ENCODE results near the gene NRROS. TPM values are rescaled to one million over a fixed set of nuclear protein-coding genes. Genes with fewer than 3 reads are reported as not detected.

The NRROS gene
- total and polyA plus RNA-seq, 8 donors: 4.8 to 21.8 (median 7.6) TPM

GRCh38 chr3:196654006-196654734 is 14.7 kb downstream of the NRROS start:
- ATAC-seq: no peak
- H3K27ac ChIP-seq: peak overlapping the region in 1 of 2 donors; percentile 4
- no peak for TF ChIP-seq CTCF (IDR thresholded peaks at IDR 0.05)

DNA sequence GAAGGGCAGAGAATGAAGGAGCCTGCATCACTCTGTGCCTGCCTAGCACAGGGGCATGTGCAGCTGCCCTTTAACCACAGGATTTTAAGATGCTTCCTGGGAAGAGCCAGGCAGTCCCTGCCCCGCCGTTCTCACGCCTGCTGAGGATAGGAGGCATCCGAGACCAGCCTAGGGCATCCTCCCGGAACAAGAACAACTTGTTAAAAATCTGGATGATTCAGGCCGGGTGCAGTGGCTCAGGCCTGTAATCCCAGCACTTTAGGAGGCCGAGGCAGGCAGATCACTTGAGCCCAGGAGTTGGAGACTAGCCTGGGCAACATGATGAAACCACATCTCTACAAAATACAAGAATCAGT is 15.2 kb downstream of the NRROS start:
- no peak for TF ChIP-seq CTCF (IDR thresholded peaks at IDR 0.05)
- DNase-seq: peak in 1 of 4 donors; percentile 22
- peak overlapping the region in 1 of 2 donors; percentile 4 for H3K27ac ChIP-seq
- H3K36me3 ChIP-seq: peaks cover 0 to 54% of the 10 kb centered on the region in 2 donors
- H3K27me3 ChIP-seq: no peaks in the 10 kb centered on the region
- H3K4me3 ChIP-seq: no peak overlapping the region
- H3K4me1 ChIP-seq: peaks cover 0 to 48% of the 10 kb centered on the region in 2 donors
- no peak for ATAC-seq
- H3K9me3 ChIP-seq: no peaks in the 10 kb centered on the region
- intact Hi-C loops (cut with DNase I): no loop called here

More at GRCh38 chr3:196654006-196654734, 14.7 kb downstream of the NRROS start:
- H3K9me3 ChIP-seq: no peaks in the 10 kb centered on the region
- H3K36me3 ChIP-seq: peaks cover 0 to 50% of the 10 kb centered on the region in 2 donors
- no peaks in the 10 kb centered on the region for H3K27me3 ChIP-seq
- no peak overlapping the region for H3K4me3 ChIP-seq
- DNase-seq: no peak
- peaks cover 0 to 50% of the 10 kb centered on the region in 2 donors for H3K4me1 ChIP-seq
- intact Hi-C loops (cut with DNase I): no loop called here

DNA sequence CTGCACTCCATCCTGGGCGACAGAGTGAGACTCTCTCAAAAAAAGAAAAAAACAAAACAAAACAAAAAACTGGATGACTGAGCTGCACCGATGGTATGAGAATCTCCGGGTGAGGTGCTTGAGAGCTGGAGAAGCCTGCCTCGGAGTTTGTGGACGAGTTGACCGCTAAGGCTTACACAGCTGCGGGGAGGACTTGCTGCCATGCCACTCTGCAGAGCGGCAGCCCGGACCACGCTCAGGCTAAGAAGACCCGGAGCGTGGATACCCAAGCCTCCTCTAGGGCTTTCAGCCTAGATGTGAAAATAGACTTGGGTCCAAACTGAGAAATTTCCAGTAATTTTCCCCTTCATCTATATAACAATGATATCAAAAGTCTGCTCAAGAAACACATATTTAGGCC is 16.0 kb downstream of the NRROS start:
- DNase-seq (peak in 1 of 4 donors; percentile 19), ATAC-seq (no peak)
- Histone ChIP-seq H3K4me3 (no peak overlapping the region), H3K4me1 (peaks cover 0 to 40% of the 10 kb centered on the region in 2 donors), H3K9me3 (no peaks in the 10 kb centered on the region), H3K27ac (no peak overlapping the region), H3K27me3 (no peaks in the 10 kb centered on the region), H3K36me3 (peaks cover 0 to 62% of the 10 kb centered on the region in 2 donors)
- TF ChIP-seq CTCF (IDR thresholded peaks at IDR 0.05): no peak
- intact Hi-C loops (cut with DNase I): no loop called here

DNA sequence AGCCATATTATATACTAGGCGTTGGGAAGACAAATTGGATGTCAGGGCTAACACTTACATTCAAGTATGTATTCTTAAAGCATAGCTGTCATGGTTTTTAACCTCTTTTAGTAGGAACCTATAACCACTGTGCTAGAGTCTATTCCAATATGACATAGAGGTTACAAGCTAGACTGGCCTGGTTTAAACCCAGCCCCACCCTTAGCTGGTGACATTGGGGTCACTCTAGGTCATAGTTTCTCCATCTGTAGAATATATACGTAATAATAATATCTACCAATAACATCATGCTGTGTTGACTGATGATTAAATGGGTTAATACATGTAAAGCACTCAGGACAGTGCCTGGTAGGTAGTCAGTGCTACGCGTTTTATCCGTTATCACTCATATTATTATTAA is 16.7 kb downstream of the NRROS start:
- no peak for DNase-seq
- intact Hi-C loops (cut with DNase I): no loop called here
- H3K9me3 ChIP-seq: no peaks in the 10 kb centered on the region
- ATAC-seq: no peak
- H3K4me3 ChIP-seq: no peak overlapping the region
- H3K4me1 ChIP-seq: peaks cover 0 to 34% of the 10 kb centered on the region in 2 donors
- H3K36me3 ChIP-seq: peaks cover 0 to 69% of the 10 kb centered on the region in 2 donors
- no peaks in the 10 kb centered on the region for H3K27me3 ChIP-seq
- no peak overlapping the region for H3K27ac ChIP-seq
- no peak for TF ChIP-seq CTCF (IDR thresholded peaks at IDR 0.05)

GRCh38 chr3:196659901-196660351 is 20.4 kb downstream of the NRROS start:
- ATAC-seq (no peak), DNase-seq (peak in 1 of 4 donors; percentile 77)
- H3K9me3 ChIP-seq: no peaks in the 10 kb centered on the region
- no peak for TF ChIP-seq CTCF (IDR thresholded peaks at IDR 0.05)
- no peak overlapping the region for H3K4me3 ChIP-seq
- H3K27me3 ChIP-seq: no peaks in the 10 kb centered on the region
- no peaks in the 10 kb centered on the region for H3K4me1 ChIP-seq
- H3K27ac ChIP-seq: no peak overlapping the region
- peaks cover 0 to 73% of the 10 kb centered on the region in 2 donors for H3K36me3 ChIP-seq
- intact Hi-C loops (cut with DNase I): no loop called here

Measured in left lung (tissue), 10 donors.